ENCODE data around the gene MT4. TPM values are rescaled to one million over a fixed set of nuclear protein-coding genes. Genes with fewer than 3 reads are reported as not detected.

MT4 gene
- total and polyA plus RNA-seq, 12 donors, result not detected

DNA sequence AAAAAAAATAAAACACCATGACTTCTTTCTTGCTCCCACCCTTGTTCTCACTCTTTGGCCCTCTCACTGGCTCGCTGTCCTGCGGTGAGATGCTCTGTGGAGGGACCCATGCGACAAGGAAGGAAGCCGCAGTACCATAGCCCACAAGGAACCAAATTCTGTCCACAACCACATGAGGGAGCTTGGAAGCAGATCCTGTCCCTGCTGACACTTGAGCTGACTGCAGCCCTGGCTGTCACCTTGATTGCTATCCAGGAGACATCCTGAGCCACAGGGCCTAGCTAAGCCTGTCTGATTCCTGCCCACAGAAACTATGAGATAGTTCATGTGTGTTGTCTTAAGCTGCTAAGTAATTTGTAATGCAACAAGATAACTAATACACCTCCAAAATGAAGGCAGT, 38.7 kb downstream of the MT4 start:
- peak; percentile 37 to 65 for DNase-seq
- intact Hi-C loops (cut with DNase I), result loop anchor here (1.0 to 5.0 kb wide), 8 partner anchors 44 to 99 kb away; partner anchors contain the start of gene MT1X (in 1 of the 10)
- H3K4me3 ChIP-seq, result no peak overlapping the region
- H3K9me3 ChIP-seq, result no peaks in the 10 kb centered on the region
- peak overlapping the region in 2 of 10 donors; percentile 3 to 42 for H3K27ac ChIP-seq
- H3K36me3 ChIP-seq, result no peaks in the 10 kb centered on the region
- ATAC-seq, result peak in 4 of 8 donors; percentile 10 to 32 (median 15)
- TF ChIP-seq, protein P1, sequence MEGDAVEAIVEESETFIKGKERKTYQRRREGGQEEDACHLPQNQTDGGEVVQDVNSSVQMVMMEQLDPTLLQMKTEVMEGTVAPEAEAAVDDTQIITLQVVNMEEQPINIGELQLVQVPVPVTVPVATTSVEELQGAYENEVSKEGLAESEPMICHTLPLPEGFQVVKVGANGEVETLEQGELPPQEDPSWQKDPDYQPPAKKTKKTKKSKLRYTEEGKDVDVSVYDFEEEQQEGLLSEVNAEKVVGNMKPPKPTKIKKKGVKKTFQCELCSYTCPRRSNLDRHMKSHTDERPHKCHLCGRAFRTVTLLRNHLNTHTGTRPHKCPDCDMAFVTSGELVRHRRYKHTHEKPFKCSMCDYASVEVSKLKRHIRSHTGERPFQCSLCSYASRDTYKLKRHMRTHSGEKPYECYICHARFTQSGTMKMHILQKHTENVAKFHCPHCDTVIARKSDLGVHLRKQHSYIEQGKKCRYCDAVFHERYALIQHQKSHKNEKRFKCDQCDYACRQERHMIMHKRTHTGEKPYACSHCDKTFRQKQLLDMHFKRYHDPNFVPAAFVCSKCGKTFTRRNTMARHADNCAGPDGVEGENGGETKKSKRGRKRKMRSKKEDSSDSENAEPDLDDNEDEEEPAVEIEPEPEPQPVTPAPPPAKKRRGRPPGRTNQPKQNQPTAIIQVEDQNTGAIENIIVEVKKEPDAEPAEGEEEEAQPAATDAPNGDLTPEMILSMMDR (IDR thresholded peaks at IDR 0.05), result peak; percentile 36 to 75 (median 57)
- peaks cover 0 to 6% (median 0%) of the 10 kb centered on the region in 7 donors for H3K27me3 ChIP-seq
- peaks cover 14 to 30% (median 26%) of the 10 kb centered on the region in 9 donors for H3K4me1 ChIP-seq
- WGBS, 2 donors, result 32 to 38% methylated on average over 4 of the region's 4 CpGs

DNA sequence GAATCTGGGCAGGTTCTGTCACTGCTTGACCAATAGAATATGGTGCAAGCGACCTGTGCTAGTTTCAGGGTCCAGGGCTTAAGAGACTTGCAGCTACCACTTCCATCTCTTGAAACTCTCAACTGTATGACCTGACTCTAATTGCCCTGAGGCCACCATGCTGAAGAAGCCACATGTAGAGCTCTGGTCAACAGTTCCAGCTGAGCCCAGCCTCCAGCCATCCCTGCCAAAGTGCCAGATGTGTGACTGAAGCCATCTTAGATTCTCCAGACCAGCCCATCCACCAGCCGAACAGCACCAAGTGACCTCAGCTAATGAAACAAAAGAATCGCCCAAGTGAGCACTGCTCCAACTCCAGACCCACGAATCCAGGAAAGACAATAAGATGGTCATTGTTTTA, 40.1 kb downstream of the MT4 start:
- no peak for ATAC-seq
- DNase-seq, result no peak
- Histone ChIP-seq H3K27me3 (peaks cover 0 to 6% (median 0%) of the 10 kb centered on the region in 7 donors), H3K4me3 (no peak overlapping the region), H3K9me3 (no peaks in the 10 kb centered on the region), H3K36me3 (no peaks in the 10 kb centered on the region), H3K27ac (peak overlapping the region in 1 of 10 donors; percentile 94), H3K4me1 (peaks cover 14 to 41% (median 37%) of the 10 kb centered on the region in 9 donors)
- intact Hi-C loops (cut with DNase I), result loop anchor here (5.0 kb wide), 5 partner anchors 37 to 97 kb away; partner anchors contain the start of gene MT1X (in 5 of the 10)
- 89 to 93% methylated on average over 4 of the region's 4 CpGs for WGBS, 2 donors
- TF ChIP-seq, protein P1 (IDR thresholded peaks at IDR 0.05), result no peak

DNA sequence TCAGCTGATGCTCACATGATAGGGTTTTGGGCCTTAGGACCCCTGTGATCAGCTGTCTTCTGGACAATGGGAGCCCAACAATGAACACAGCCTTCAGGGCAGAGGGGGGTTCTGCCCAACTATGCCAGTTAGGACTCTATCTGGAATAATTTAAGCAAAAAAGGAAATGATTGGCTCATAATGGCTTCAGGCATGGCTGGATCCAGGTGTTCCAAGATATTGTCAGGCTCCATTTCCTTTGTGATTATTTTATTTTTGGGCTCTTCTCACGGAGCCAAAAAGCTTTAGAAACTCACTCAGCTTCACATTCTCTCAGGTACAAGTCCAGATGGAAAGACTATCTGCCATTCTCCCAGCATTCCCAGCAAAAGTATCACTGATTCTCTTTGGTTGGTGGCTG, 40.6 kb downstream of the MT4 start:
- ATAC-seq (no peak), DNase-seq (no peak)
- Histone ChIP-seq H3K4me3 (no peak overlapping the region), H3K36me3 (no peaks in the 10 kb centered on the region), H3K4me1 (peaks cover 17 to 46% (median 42%) of the 10 kb centered on the region in 9 donors), H3K27ac (peak overlapping the region in 7 of 10 donors; percentile 84 to 99 (median 94)), H3K9me3 (no peaks in the 10 kb centered on the region), H3K27me3 (peaks cover 0 to 3% (median 0%) of the 10 kb centered on the region in 7 donors)
- intact Hi-C loops (cut with DNase I), result loop anchor here in 7 of 10 donors (5.0 kb wide), 2 partner anchors 37 to 77 kb away; partner anchors contain the start of gene MT1X (in 4 of the 7)
- TF ChIP-seq, protein P1 (IDR thresholded peaks at IDR 0.05), result no peak
- WGBS, 2 donors, result 76 to 79% methylated on average over 1 of the region's 1 CpG

DNA sequence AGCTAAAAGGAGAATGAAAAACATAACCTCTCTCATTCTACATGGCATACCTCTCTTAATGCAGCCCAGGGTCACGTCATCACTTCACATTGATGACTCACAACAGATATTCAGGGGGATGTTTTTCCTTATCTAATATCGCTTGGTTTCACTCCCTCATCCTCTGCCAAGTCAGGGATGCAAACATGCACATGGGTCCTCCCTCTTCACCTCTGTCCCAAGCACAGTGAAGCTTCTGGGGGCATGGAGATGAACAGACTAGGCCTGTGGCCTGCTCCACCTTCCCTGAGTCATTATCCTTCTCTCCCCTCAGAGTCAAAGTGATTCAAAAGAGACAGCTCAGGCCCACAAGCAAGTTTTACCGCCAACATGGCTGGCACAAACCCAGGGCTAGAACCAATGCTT, 41.2 kb downstream of the MT4 start:
- intact Hi-C loops (cut with DNase I), result loop anchor here in 7 of 10 donors (5.0 kb wide), 2 partner anchors 36 to 76 kb away; partner anchors contain the start of gene MT1X (in 4 of the 7)
- H3K27me3 ChIP-seq, result no peaks in the 10 kb centered on the region
- no peaks in the 10 kb centered on the region for H3K9me3 ChIP-seq
- H3K27ac ChIP-seq, result peak overlapping the region; percentile 84 to 99 (median 93)
- peaks cover 23 to 52% (median 48%) of the 10 kb centered on the region in 9 donors for H3K4me1 ChIP-seq
- ATAC-seq (no peak), DNase-seq (no peak)
- no peaks in the 10 kb centered on the region for H3K36me3 ChIP-seq
- TF ChIP-seq, protein P1 (IDR thresholded peaks at IDR 0.05), result no peak
- H3K4me3 ChIP-seq, result no peak overlapping the region
- 36 to 53% methylated on average over 3 of the region's 3 CpGs for WGBS, 2 donors
